ENCODE data around the gene SERINC5.
"Not testable (repeated sequence)": the region's sequence is repeated elsewhere in the genome, so short reads cannot be mapped to it uniquely, and the experiment has no call there.

SERINC5 gene

GRCh38 chr5:80275347-80275746 lies 19.5 kb upstream of the SERINC5 start:
- no peak overlapping the region for H3K27ac ChIP-seq
- peak; percentile 33; the same call in 1 of the 2 replicates for TF ChIP-seq CTCF (IDR thresholded peaks at IDR 0.05)
- TF ChIP-seq ZFX (IDR thresholded peaks at IDR 0.05; ENCODE audit: borderline replicate concordance) = no peak

- not testable (repeated sequence) for H3K27ac ChIP-seq
These were observed 14.7 kb upstream of the SERINC5 start for GRCh38 chr5:80270543-80270942.

GRCh38 chr5:80269991-80270438 lies 14.2 kb upstream of the SERINC5 start:
- no peak overlapping the region for H3K27ac ChIP-seq
- TF ChIP-seq CTCF (IDR thresholded peaks at IDR 0.05) (no peak), ZFX (IDR thresholded peaks at IDR 0.05; ENCODE audit: borderline replicate concordance) (no peak)

- no peak overlapping the region for H3K27ac ChIP-seq
These were observed 13.1 kb upstream of the SERINC5 start for GRCh38 chr5:80268916-80269315.

GRCh38 chr5:80266566-80266965 lies 10.7 kb upstream of the SERINC5 start:
- TF ChIP-seq CTCF (IDR thresholded peaks at IDR 0.05) (no peak), ZFX (IDR thresholded peaks at IDR 0.05; ENCODE audit: borderline replicate concordance) (no peak)
- H3K27ac ChIP-seq = no peak overlapping the region

More at GRCh38 chr5:80268916-80269315, 13.1 kb upstream of the SERINC5 start:
- TF ChIP-seq ZFX (IDR thresholded peaks at IDR 0.05; ENCODE audit: borderline replicate concordance) = no peak
- TF ChIP-seq CTCF (IDR thresholded peaks at IDR 0.05) = no peak

- H3K27ac ChIP-seq = no peak overlapping the region
- TF ChIP-seq CTCF (IDR thresholded peaks at IDR 0.05) = no peak
- no peak for TF ChIP-seq ZFX (IDR thresholded peaks at IDR 0.05; ENCODE audit: borderline replicate concordance)
These were observed 4.6 kb upstream of the SERINC5 start for GRCh38 chr5:80260461-80260860.

- H3K27ac ChIP-seq = no peak overlapping the region
- TF ChIP-seq ZFX (IDR thresholded peaks at IDR 0.05; ENCODE audit: borderline replicate concordance) (no peak), CTCF (IDR thresholded peaks at IDR 0.05) (no peak)
These were observed 3.8 kb upstream of the SERINC5 start for GRCh38 chr5:80259511-80260203.

GRCh38 chr5:80255431-80255810 lies 427 bp downstream of the SERINC5 start:
- H3K27ac ChIP-seq = peak overlapping the region; percentile 72
- TF ChIP-seq CTCF (IDR thresholded peaks at IDR 0.05) = no peak
- no peak for TF ChIP-seq ZFX (IDR thresholded peaks at IDR 0.05; ENCODE audit: borderline replicate concordance)
